ENCODE measurements around the gene ENPEP.

ENPEP gene

DNA sequence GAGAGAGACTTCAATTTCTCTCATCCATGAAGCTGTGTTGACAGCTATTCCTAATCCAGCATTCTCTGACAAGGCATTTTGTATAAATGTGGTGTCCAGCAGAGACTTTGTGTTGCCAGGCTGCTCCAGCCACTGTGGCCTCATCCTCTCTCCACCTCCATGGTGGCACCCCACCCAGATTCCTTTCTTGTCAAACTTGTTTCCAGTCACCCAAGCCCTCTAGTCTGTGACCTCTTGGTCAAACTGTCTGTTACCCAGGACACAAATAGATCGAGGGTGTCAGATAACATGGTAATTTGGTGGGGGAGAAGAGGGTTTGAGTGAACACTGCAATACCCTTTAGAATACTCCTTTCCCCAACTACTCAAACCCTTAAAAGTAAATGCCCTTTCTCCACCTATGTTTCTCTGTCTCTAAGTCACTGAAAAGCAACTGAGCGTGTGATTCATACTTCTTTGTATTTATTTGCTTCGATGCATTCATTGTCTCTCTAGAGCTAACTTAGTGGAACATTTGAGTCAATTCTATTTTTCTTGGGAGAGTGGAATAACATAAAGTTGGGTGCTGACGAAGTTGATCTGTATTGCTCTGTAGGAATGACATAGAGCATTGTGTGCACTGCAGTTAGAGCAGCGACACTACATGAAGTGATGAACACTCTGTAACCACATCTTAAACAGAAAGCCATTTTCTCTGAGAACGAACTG, 133.2 kb downstream of the ENPEP start:
- H3K9ac ChIP-seq (ENCODE audit: low read length): no peak overlapping the region

DNA sequence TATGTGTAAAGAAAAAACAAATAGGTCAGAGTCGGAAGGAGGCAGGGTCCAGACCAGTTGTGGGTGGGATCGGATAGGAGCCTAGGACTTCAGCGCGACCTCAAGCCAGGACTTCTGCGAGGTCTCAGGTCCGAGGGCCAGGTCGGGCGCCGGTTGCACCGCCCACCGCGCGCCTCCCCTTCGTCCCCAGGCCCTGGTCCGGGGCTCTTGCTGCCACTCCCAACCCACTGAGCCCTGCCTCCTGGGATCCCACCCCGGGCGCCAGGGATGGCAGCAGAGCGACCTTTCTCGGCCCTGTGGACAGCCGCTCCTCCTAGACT, 134.6 kb downstream of the ENPEP start:
- H3K9me3 ChIP-seq (ENCODE audit: insufficient read depth, low read length): no peaks in the 10 kb centered on the region
- H2AFZ ChIP-seq (ENCODE audit: low read depth, low read length, severe bottlenecking): no peak overlapping the region
- TF ChIP-seq EZH2phosphoT487 (conservative IDR thresholded peaks at IDR 0.05; ENCODE audit: low read length) (no peak), CTCF (IDR thresholded peaks at IDR 0.05; ENCODE audit: insufficient read depth, low read length, poor library complexity, severe bottlenecking) (no peak)
- H3F3A ChIP-seq (ENCODE audit: insufficient read depth): no peaks in the 10 kb centered on the region
- H4K20me1 ChIP-seq (ENCODE audit: low read depth, low read length): no peaks in the 10 kb centered on the region
- H3K9me2 ChIP-seq (replicated peaks; ENCODE audit: insufficient read depth, low read length): no peaks in the 10 kb centered on the region
- no peaks in the 10 kb centered on the region for H3K36me3 ChIP-seq (ENCODE audit: low read length)
- H3K27me3 ChIP-seq (ENCODE audit: low read length): no peaks in the 10 kb centered on the region
- H3K9ac ChIP-seq (ENCODE audit: low read length): no peak overlapping the region
- no peak overlapping the region for H3K4me2 ChIP-seq (ENCODE audit: low read depth, low read length, poor library complexity, severe bottlenecking)
- no peak overlapping the region for H3K4me3 ChIP-seq (ENCODE audit: insufficient read depth, low read length, poor library complexity, severe bottlenecking)
- no peak overlapping the region for H3K27ac ChIP-seq (ENCODE audit: low read depth, low read length)
- H3K79me2 ChIP-seq (ENCODE audit: insufficient read depth, low read length): no peaks in the 10 kb centered on the region

More for the DNA sequence above, 133.2 kb downstream of the ENPEP start:
- Histone ChIP-seq H2AFZ (ENCODE audit: low read depth, low read length, severe bottlenecking) (no peak overlapping the region), H3K9me3 (ENCODE audit: insufficient read depth, low read length) (no peaks in the 10 kb centered on the region), H3K4me2 (ENCODE audit: low read depth, low read length, poor library complexity, severe bottlenecking) (no peak overlapping the region), H3K27ac (ENCODE audit: low read depth, low read length) (no peak overlapping the region), H3F3A (ENCODE audit: insufficient read depth) (no peaks in the 10 kb centered on the region), H3K4me3 (ENCODE audit: insufficient read depth, low read length, poor library complexity, severe bottlenecking) (no peak overlapping the region), H3K27me3 (ENCODE audit: low read length) (no peaks in the 10 kb centered on the region), H4K20me1 (ENCODE audit: low read depth, low read length) (no peaks in the 10 kb centered on the region), H3K36me3 (ENCODE audit: low read length) (no peaks in the 10 kb centered on the region), H3K79me2 (ENCODE audit: insufficient read depth, low read length) (no peaks in the 10 kb centered on the region), H3K9me2 (replicated peaks; ENCODE audit: insufficient read depth, low read length) (no peaks in the 10 kb centered on the region)
- no peak for TF ChIP-seq EZH2phosphoT487 (conservative IDR thresholded peaks at IDR 0.05; ENCODE audit: low read length)
- no peak for TF ChIP-seq CTCF (IDR thresholded peaks at IDR 0.05; ENCODE audit: insufficient read depth, low read length, poor library complexity, severe bottlenecking)

DNA sequence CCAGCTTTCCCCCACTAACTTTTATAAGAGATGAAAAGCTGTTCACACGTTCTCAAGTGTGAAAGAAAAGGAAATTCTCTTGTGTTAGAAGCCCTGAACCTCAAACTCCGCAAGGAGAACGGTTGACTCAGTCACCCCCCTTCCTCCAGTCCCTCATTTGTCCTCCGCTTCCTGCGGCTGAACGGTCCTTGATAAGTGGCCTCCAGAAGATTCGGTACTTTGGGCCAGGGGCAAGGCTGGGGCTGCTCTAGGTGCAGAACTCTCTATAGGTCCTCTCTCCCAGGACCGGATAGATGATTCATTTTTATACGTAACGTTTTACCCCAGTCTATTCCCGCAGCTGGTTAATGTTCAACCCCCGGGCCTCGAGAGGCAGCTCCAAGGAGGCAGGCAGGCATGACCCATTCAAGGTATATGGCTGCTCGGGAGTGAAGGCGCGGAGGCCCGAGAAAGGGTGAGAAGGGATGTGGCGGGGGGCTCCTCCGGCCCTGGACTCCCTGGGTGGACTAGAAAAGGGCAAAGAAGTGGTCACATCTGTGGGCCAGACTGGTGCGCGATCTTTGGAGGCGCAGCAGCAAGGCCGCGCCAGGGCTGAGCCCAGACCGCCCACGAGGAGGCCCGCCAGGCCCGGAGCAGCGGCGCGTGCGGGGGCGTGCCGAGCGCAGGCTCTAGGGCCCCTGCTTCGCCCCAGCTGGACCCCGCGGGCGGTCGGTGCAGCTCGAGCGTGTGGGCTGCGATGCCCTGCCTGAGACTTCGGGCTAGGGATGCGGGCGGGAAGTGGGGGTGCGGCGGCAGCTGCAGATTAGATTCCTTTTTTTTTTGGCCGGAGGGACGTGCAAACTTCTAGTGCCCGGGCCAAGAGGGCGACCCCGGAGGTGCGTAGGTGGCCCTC, 135.2 kb downstream of the ENPEP start:
- no peak for TF ChIP-seq CTCF (IDR thresholded peaks at IDR 0.05; ENCODE audit: insufficient read depth, low read length, poor library complexity, severe bottlenecking)
- TF ChIP-seq EZH2phosphoT487 (conservative IDR thresholded peaks at IDR 0.05; ENCODE audit: low read length): no peak
- no peak overlapping the region for H3K27ac ChIP-seq (ENCODE audit: low read depth, low read length)
- H3K9ac ChIP-seq (ENCODE audit: low read length): no peak overlapping the region
- no peaks in the 10 kb centered on the region for H3K36me3 ChIP-seq (ENCODE audit: low read length)
- no peaks in the 10 kb centered on the region for H3K27me3 ChIP-seq (ENCODE audit: low read length)
- H3K4me3 ChIP-seq (ENCODE audit: insufficient read depth, low read length, poor library complexity, severe bottlenecking): no peak overlapping the region
- H3K9me3 ChIP-seq (ENCODE audit: insufficient read depth, low read length): no peaks in the 10 kb centered on the region
- no peaks in the 10 kb centered on the region for H4K20me1 ChIP-seq (ENCODE audit: low read depth, low read length)
- no peaks in the 10 kb centered on the region for H3F3A ChIP-seq (ENCODE audit: insufficient read depth)
- no peaks in the 10 kb centered on the region for H3K79me2 ChIP-seq (ENCODE audit: insufficient read depth, low read length)
- no peak overlapping the region for H3K4me2 ChIP-seq (ENCODE audit: low read depth, low read length, poor library complexity, severe bottlenecking)
- no peak overlapping the region for H2AFZ ChIP-seq (ENCODE audit: low read depth, low read length, severe bottlenecking)
- H3K9me2 ChIP-seq (replicated peaks; ENCODE audit: insufficient read depth, low read length): no peaks in the 10 kb centered on the region

Measured in SU-DHL-6 (cell line).